H9 (cell line): Measurements from ENCODE around the gene TTC12. TPM values are rescaled to one million over a fixed set of nuclear protein-coding genes. Genes with fewer than 3 reads are reported as not detected.
A peak's percentile ranks its signal among the peaks of the same experiment; 100 is the strongest.

Experiments
- DNase-seq: peaks from one replicate; pipeline ENCODE4 v3.0.0-alpha.2; 2017
- H2AFZ ChIP-seq: one replicate; pipeline ENCODE4 v1.6.1; 2013; ENCODE audit warnings: mild to moderate bottlenecking, low read length, control low read depth, moderate library complexity
- H2AK5ac ChIP-seq: 2 replicates; pipeline ENCODE4 v1.6.1; 2013; ENCODE audit warnings: low read length, control low read depth, mixed read lengths; ENCODE audit not compliant: insufficient read length
- H2BK120ac ChIP-seq: one replicate; pipeline ENCODE4 v1.6.1; 2013; ENCODE audit warnings: low read depth, mild to moderate bottlenecking, low read length, control low read depth, inconsistent platforms; ENCODE audit not compliant: poor library complexity, severe bottlenecking
- H2BK12ac ChIP-seq: 2 replicates; pipeline ENCODE4 v1.6.1; 2013; ENCODE audit warnings: low read length, control low read depth, mixed read lengths, low read depth; ENCODE audit not compliant: insufficient read length
- H2BK15ac ChIP-seq: 2 replicates; pipeline ENCODE4 v1.6.1; 2013; ENCODE audit warnings: low read depth, low read length, control low read depth
- H2BK20ac ChIP-seq: one replicate; pipeline ENCODE4 v1.6.1; 2013; ENCODE audit warnings: low read depth, mild to moderate bottlenecking, low read length, control low read depth, inconsistent platforms; ENCODE audit not compliant: poor library complexity, severe bottlenecking
- H2BK5ac ChIP-seq: 2 replicates; pipeline ENCODE4 v1.6.1; 2013; ENCODE audit warnings: low read length, control low read depth, mixed read lengths; ENCODE audit not compliant: insufficient read length
- H3K14ac ChIP-seq: 2 replicates; pipeline ENCODE4 v1.6.1; 2013; ENCODE audit warnings: low read length, control low read depth; ENCODE audit not compliant: insufficient read depth
- H3K18ac ChIP-seq: 2 replicates; pipeline ENCODE4 v1.6.1; 2013; ENCODE audit warnings: low read depth, mild to moderate bottlenecking, mixed read lengths, low read length, control low read depth; ENCODE audit not compliant: insufficient read length
- H3K23ac ChIP-seq: 2 replicates; pipeline ENCODE4 v1.6.1; 2013; ENCODE audit warnings: low read length, control low read depth, mixed read lengths, low read depth; ENCODE audit not compliant: insufficient read length
- H3K23me2 ChIP-seq: 2 replicates; pipeline ENCODE4 v1.6.1; 2013; ENCODE audit warnings: low read depth, mild to moderate bottlenecking, mixed read lengths, low read length, control low read depth; ENCODE audit not compliant: insufficient read length, poor library complexity, severe bottlenecking
- H3K27ac ChIP-seq: 2 replicates; pipeline ENCODE4 v1.5.1; 2013; ENCODE audit warnings: low read length, control low read depth, mixed read lengths, low read depth; ENCODE audit not compliant: insufficient read length
- H3K27me3 ChIP-seq: 2 replicates; pipeline ENCODE4 v1.6.1; 2013; ENCODE audit warnings: low read length, control low read depth, inconsistent platforms; ENCODE audit not compliant: insufficient read depth
- H3K4ac ChIP-seq: 2 replicates; pipeline ENCODE4 v1.6.1; 2013; ENCODE audit warnings: low read depth, mild to moderate bottlenecking, control low read depth, inconsistent platforms, low read length, moderate library complexity
- H3K4me1 ChIP-seq: 2 replicates; pipeline ENCODE4 v1.6.1; 2013; ENCODE audit warnings: low read length, control low read depth, inconsistent platforms; ENCODE audit not compliant: insufficient read depth
- H3K4me2 ChIP-seq: 2 replicates; pipeline ENCODE4 v1.6.1; 2013; ENCODE audit warnings: low read length, control low read depth, mixed read lengths; ENCODE audit not compliant: insufficient read length, insufficient read depth
- H3K56ac ChIP-seq: 2 replicates; pipeline ENCODE4 v1.6.1; 2013; ENCODE audit warnings: low read depth, mild to moderate bottlenecking, mixed read lengths, low read length, control low read depth; ENCODE audit not compliant: insufficient read length
- H3K79me1 ChIP-seq: 2 replicates; pipeline ENCODE4 v1.6.1; 2013; ENCODE audit warnings: low read depth, mild to moderate bottlenecking, moderate library complexity, low read length, control low read depth, inconsistent platforms; ENCODE audit not compliant: insufficient read depth, poor library complexity, severe bottlenecking
- H3K79me2 ChIP-seq: 2 replicates; pipeline ENCODE4 v1.6.1; 2013; ENCODE audit warnings: low read length, control low read depth, inconsistent platforms; ENCODE audit not compliant: insufficient read depth
- H3K9ac ChIP-seq: 2 replicates; pipeline ENCODE4 v1.6.1; 2013; ENCODE audit warnings: low read length, control low read depth, mixed read lengths; ENCODE audit not compliant: insufficient read length; ENCODE audit errors: extremely low read depth
- H3K9me3 ChIP-seq: one replicate; pipeline ENCODE4 v1.6.1; 2013; ENCODE audit warnings: low read depth, low read length, inconsistent platforms; ENCODE audit not compliant: control insufficient read depth
- H3T11ph ChIP-seq: one replicate; pipeline ENCODE4 v1.6.1; 2013; ENCODE audit warnings: mild to moderate bottlenecking, low read length, control low read depth, inconsistent platforms
- H4K20me1 ChIP-seq: one replicate; pipeline ENCODE4 v1.6.1; 2013; ENCODE audit not compliant: control insufficient read depth, insufficient read length, insufficient read depth
- H4K5ac ChIP-seq: 2 replicates; pipeline ENCODE4 v1.6.1; 2013; ENCODE audit warnings: low read depth, mild to moderate bottlenecking, mixed read lengths, low read length, control low read depth; ENCODE audit not compliant: insufficient read length
- H4K8ac ChIP-seq: replicated peaks from 2 replicates; pipeline ENCODE4 v1.6.1; 2013; ENCODE audit warnings: low read length, control low read depth, mixed read lengths, low read depth; ENCODE audit not compliant: insufficient read length
- H4K91ac ChIP-seq: 2 replicates; pipeline ENCODE4 v1.6.1; 2013; ENCODE audit warnings: low read depth, mild to moderate bottlenecking, moderate library complexity, mixed read lengths, low read length, control low read depth; ENCODE audit not compliant: insufficient read length
- H3K27ac Mint-ChIP-seq, 3 experiments: 2 replicates in 2 of 3; 3 replicates in 1 of 3; pipeline ENCODE4 v1.8.0; 2020 to 2021; ENCODE audit warnings: mixed read lengths in 3 of 3, mild to moderate bottlenecking in 1 of 3, moderate library complexity in 1 of 3
- H3K27me3 Mint-ChIP-seq: 2 replicates; pipeline ENCODE4 v1.8.0; 2021; ENCODE audit warnings: low read depth, mild to moderate bottlenecking, moderate library complexity, mixed read lengths
- H3K36me3 Mint-ChIP-seq, 3 experiments: 2 replicates in 2 of 3; 3 replicates in 1 of 3; pipeline ENCODE4 v1.8.0; 2020 to 2021; ENCODE audit warnings: low read depth in 3 of 3, mixed read lengths in 3 of 3; ENCODE audit not compliant: insufficient read depth in 1 of 3
- H3K4me1 Mint-ChIP-seq, 2 experiments: 2 replicates each; pipeline ENCODE4 v1.8.0; 2020; ENCODE audit warnings: mixed read lengths in 2 of 2
- H3K4me3 Mint-ChIP-seq, 2 experiments: 2 replicates in 1 of 2; 3 replicates in 1 of 2; pipeline ENCODE4 v1.8.0; 2020 to 2021; ENCODE audit warnings: mild to moderate bottlenecking in 2 of 2, mixed read lengths in 2 of 2, moderate library complexity in 1 of 2
- H3K9me3 Mint-ChIP-seq, 2 experiments: 2 replicates in 1 of 2; 3 replicates in 1 of 2; pipeline ENCODE4 v1.8.0; 2020; ENCODE audit warnings: mild to moderate bottlenecking in 2 of 2, mixed read lengths in 2 of 2, moderate library complexity in 1 of 2
- WGBS: extraction: QIAGEN DNeasy Blood & Tissue Kit; methylation state at CpG from one replicate; pipeline ENCODE4 v1.1.7; 2013; ENCODE audit warnings: missing lambda C conversion rate, low lambda C conversion rate, mixed read lengths; ENCODE audit not compliant: insufficient read length; ENCODE audit errors: extremely low coverage; 5-methylcytosine and 5-hydroxymethylcytosine counted together
- total RNA-seq: library from RNA; stranded (reverse); gene quantifications from 2 replicates; pipeline ENCODE4 v1.2.1, GENCODE V29; 2021
- TF ChIP-seq, protein P1 (sequence below): fragments of 200-600 bp; sonication (generic); conservative IDR thresholded peaks from 3 replicates; pipeline ENCODE4 v1.8.0; 2021; ENCODE audit warnings: antibody characterized with exemption, mild to moderate bottlenecking

TTC12 gene
- total RNA-seq, 1 experiment from 2014 or later: 8.3 TPM

DNA sequence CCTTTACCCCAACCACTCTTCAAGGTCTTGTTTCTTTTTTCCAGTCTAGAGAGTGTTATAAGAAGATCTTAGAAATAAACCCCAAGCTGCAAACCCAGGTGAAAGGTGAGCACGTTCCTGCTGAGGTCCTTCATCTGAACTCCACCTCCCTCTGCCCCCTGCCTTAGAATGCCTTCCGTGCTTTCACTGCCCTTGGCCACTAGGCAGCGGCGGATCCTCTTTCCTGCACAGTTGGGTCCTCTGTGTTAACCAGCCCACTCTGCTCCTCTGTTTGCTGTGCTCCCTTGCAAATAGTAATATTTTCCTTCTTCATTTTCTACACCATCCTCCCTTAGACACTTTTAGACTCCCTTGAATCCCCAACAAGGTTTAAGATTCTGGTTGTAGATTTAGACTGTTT is 24.3 kb downstream of the TTC12 start:
- Histone ChIP-seq H2AK5ac (no peak overlapping the region), H2BK15ac (no peak overlapping the region), H3K18ac (no peak overlapping the region), H4K5ac (no peak overlapping the region), H3K9me3 (no peaks in the 10 kb centered on the region), H3K23me2 (no peaks in the 10 kb centered on the region), H2BK120ac (no peak overlapping the region), H3K56ac (no peak overlapping the region), H2BK5ac (no peak overlapping the region), H2AFZ (no peak overlapping the region), H3K4me1 (no peaks in the 10 kb centered on the region), H4K91ac (no peak overlapping the region), H2BK20ac (no peak overlapping the region), H3K27me3 (no peaks in the 10 kb centered on the region), H3K27ac (no peak overlapping the region), H3K4me2 (no peak overlapping the region), H4K20me1 (no peaks in the 10 kb centered on the region), H3K4ac (no peak overlapping the region), H3K79me2 (no peaks in the 10 kb centered on the region), H3K23ac (no peak overlapping the region), H2BK12ac (no peak overlapping the region), H4K8ac (no peak overlapping the region), H3K9ac (no peak overlapping the region), H3T11ph (no peak overlapping the region), H3K79me1 (no peaks in the 10 kb centered on the region), H3K14ac (no peak overlapping the region)
- H3K4me1 Mint-ChIP-seq: peaks cover 0 to 5% of the 10 kb centered on the region in 2 experiments; a peak in 1 of 4 replicates
- H3K9me3 Mint-ChIP-seq: no peaks in the 10 kb centered on the region
- peaks cover 4 to 11% (median 6%) of the 10 kb centered on the region in 3 experiments; a peak in 6 of 7 replicates for H3K36me3 Mint-ChIP-seq
- H3K4me3 Mint-ChIP-seq: no peak overlapping the region
- H3K27ac Mint-ChIP-seq: no peak overlapping the region
- TF ChIP-seq, protein P1, sequence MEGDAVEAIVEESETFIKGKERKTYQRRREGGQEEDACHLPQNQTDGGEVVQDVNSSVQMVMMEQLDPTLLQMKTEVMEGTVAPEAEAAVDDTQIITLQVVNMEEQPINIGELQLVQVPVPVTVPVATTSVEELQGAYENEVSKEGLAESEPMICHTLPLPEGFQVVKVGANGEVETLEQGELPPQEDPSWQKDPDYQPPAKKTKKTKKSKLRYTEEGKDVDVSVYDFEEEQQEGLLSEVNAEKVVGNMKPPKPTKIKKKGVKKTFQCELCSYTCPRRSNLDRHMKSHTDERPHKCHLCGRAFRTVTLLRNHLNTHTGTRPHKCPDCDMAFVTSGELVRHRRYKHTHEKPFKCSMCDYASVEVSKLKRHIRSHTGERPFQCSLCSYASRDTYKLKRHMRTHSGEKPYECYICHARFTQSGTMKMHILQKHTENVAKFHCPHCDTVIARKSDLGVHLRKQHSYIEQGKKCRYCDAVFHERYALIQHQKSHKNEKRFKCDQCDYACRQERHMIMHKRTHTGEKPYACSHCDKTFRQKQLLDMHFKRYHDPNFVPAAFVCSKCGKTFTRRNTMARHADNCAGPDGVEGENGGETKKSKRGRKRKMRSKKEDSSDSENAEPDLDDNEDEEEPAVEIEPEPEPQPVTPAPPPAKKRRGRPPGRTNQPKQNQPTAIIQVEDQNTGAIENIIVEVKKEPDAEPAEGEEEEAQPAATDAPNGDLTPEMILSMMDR: peak; percentile 53
- WGBS: no CpG with 5 or more reads among the region's 4 CpGs
- H3K27me3 Mint-ChIP-seq: no peaks in the 10 kb centered on the region
- peak; percentile 45 for DNase-seq
